ENCODE measurements around the gene TNFAIP8L3.

The TNFAIP8L3 gene

GRCh38 chr15:51082246-51082645 is 12.5 kb downstream of the TNFAIP8L3 start:
- H3K27ac ChIP-seq, result no peak overlapping the region
- TF ChIP-seq CTCF (IDR thresholded peaks at IDR 0.05) (no peak), ZFX (IDR thresholded peaks at IDR 0.05; ENCODE audit: borderline replicate concordance) (no peak)

- H3K27ac ChIP-seq, result no peak overlapping the region
- no peak for TF ChIP-seq ZFX (IDR thresholded peaks at IDR 0.05; ENCODE audit: borderline replicate concordance)
- TF ChIP-seq CTCF (IDR thresholded peaks at IDR 0.05), result no peak
These were observed 14.4 kb downstream of the TNFAIP8L3 start for GRCh38 chr15:51080286-51080685.

GRCh38 chr15:51079226-51079625 is 15.5 kb downstream of the TNFAIP8L3 start:
- no peak overlapping the region for H3K27ac ChIP-seq
- no peak for TF ChIP-seq CTCF (IDR thresholded peaks at IDR 0.05)
- no peak for TF ChIP-seq ZFX (IDR thresholded peaks at IDR 0.05; ENCODE audit: borderline replicate concordance)

- TF ChIP-seq ZFX (IDR thresholded peaks at IDR 0.05; ENCODE audit: borderline replicate concordance) (no peak), CTCF (IDR thresholded peaks at IDR 0.05) (no peak)
- H3K27ac ChIP-seq, result no peak overlapping the region
These were observed 17.2 kb downstream of the TNFAIP8L3 start for GRCh38 chr15:51077221-51078153.

GRCh38 chr15:51076524-51077220 is 18.0 kb downstream of the TNFAIP8L3 start:
- no peak overlapping the region for H3K27ac ChIP-seq
- TF ChIP-seq ZFX (IDR thresholded peaks at IDR 0.05; ENCODE audit: borderline replicate concordance) (no peak), CTCF (IDR thresholded peaks at IDR 0.05) (no peak)

- TF ChIP-seq CTCF (IDR thresholded peaks at IDR 0.05) (no peak), ZFX (IDR thresholded peaks at IDR 0.05; ENCODE audit: borderline replicate concordance) (no peak)
- no peak overlapping the region for H3K27ac ChIP-seq
These were observed 18.7 kb downstream of the TNFAIP8L3 start for GRCh38 chr15:51075826-51076523.
